GM21529 (cell line): ENCODE data around the gene PSTPIP1.

Experiments used
- ATAC-seq: cut with Tn5 transposase; IDR thresholded peaks from one replicate; pipeline ENCODE4 v1.9.1; 2021; ENCODE audit not compliant: unreplicated experiment

Gene PSTPIP1

DNA sequence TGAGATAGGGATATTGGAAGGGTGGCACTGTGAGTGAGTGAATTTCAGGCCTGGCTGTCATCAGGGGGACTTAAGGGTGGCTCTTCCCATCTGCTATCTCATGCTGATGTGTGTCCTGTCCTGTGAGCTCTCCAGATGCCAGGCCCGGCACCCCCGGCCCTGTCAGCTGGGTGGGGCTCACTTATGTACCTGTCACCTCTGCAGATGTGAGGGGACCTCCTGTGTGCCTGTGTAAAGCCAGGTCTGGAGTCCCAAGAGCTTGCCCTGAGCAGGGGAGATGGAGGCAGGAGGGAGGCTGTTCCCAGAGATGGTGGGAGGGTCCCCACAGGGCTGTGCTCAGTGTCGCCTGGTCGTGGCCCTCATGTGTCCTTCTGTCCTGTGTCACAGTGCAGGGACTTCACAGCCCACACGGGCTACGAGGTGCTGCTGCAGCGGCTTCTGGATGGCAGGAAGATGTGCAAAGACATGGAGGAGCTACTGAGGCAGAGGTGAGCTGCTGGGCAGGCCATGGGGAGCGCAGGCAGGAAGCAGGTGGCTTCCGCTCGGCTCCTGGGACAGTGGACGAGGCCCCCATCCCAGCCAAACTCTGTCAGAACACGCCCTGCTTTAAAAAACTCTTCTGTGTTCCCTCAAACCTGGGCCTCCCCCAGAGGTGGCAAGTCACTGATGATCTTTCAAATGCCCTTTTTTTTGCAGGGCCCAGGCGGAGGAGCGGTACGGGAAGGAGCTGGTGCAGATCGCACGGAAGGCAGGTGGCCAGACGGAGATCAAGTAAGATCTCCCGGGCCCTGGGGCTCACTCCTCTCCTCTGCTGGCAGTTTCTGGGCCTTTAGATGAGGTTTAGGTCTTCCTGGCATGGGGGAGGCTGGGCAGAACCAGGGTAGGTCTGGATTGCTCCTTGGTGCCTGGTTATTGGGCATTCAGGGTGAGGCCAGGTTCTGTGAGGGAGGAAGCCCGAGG is 23.1 kb downstream of the PSTPIP1 start:
- ATAC-seq: no peak

- ATAC-seq: no peak
Observed at GRCh38 chr15:77018796-77019505, 24.0 kb downstream of the PSTPIP1 start.

- ATAC-seq: no peak
Observed at GRCh38 chr15:77019521-77020331, 24.8 kb downstream of the PSTPIP1 start.

- no peak for ATAC-seq
Observed at GRCh38 chr15:77020348-77021087, 25.6 kb downstream of the PSTPIP1 start.

DNA sequence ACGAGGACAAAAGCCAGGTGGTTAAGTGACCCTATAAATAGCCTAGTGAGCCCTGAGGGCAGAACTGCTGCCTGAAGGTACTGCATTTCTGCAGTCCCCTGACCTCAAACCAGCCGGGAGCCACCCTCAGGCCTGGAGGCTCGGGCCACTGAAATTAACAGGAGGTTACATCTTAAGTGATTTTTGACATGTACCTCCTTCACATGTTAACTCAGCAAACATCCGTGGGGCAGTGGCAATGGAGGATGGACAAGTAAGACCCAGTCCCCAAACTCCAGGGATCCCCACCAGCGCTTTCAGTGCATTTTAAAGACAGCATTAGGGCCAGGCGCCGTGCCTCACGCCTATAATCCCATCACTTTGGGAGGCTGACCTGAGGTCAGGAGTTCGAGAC is 26.2 kb downstream of the PSTPIP1 start:
- ATAC-seq: no peak

DNA sequence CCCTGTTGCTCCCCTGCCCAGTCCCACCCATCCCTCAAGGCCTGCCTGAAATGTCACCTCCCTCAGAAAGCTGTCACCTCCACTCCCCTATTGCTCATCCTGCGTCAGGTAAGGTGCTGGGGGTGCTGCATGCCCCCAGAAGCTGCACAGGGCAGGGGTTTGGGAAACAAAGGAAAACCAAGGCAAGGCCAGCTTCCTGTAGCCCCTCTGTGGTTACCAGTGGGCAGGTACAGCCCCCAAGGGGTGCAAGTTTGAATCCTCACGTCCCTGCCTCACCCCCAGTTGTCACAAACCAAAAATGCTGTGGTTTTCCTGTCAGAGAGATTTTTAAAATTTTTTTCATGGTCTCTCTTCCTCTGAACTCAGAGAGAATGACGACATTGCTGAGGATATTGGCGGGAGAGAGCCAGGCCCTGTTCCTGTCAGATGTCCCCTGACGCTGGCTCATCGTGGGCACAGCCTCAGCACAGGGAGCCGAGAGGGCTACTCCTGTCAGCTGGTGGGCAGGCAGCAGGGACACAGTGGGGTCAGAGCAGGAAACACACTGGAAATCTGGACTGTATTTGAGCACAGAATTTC is 27.0 kb downstream of the PSTPIP1 start:
- no peak for ATAC-seq

DNA sequence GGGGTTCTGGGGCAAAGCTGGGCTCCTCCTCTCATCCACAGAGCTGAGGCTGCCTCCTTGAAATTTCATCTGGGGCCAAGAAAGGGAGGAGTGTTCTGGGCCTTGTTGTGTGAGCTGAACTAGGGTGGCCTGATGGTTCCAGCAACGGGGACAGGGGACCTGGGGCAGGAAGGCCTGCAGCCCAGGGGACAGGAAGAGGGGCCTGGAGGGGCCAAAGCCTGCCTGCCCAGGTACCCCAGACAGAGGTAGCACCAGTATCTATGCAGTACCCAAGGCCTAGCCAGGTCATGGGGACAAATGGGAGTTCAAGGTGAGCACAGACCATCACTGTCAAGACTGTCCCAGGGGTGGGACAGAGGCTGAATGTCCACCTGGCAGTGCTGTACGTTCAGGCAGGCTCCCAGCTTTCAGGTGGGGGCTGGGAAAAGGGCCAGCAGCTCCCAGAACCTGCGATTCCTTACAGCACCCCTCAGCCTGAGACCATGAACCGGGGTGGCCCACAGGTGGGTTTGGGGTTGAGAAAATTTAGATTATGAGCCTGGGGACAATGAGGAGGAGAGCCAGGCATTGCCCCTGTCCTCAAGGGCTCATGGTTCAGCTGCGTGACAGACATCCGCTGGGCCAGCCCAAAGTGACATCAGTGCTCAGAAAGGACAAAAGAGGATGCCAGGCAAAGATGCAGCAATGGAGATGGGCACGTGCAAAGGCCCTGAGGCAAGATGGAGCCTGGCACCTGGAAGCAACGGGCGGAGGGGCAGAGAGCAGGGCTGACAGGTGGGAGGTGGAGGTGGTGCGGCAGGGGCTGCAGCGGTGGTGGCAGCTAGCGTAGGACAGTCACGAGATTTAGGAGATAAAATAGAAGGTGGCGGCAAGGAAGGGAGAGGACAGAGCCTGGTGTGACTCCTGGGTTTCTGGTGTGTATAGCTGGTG is 28.0 kb downstream of the PSTPIP1 start:
- ATAC-seq: no peak

DNA sequence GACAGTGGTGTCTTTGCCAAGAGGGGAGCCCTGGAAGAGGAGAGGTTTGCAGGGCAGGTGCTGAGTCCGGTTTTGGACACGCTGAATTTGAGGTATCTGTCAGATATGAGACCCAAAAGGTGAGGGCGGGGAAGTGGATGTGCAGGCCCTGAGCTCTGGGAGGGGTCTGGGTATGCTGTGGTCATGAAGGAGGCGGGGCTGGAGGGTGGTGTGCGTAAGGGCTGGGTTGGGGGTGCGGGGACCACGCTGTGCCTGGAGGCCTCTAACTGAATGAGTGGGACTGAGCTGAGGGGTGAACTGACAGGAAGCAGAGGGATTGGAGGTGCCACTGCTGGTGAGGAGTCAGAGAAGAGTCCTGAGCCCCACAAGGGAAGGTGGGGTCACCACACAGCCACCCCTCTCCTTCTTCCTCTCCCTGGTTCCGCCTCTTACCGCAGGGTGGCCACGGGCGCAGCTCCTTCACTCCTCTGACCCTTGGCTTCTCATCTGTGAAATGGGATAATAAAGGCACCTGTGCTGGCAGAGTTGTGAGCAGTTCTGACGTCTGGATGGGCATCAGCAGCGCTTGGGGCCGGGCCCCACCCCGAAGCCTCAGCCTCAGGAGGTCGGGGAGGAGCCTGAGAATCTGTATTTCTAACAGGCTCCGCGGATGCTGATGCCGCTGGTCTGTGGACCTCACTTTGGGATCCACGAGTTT is 28.8 kb downstream of the PSTPIP1 start:
- ATAC-seq: no peak

GRCh38 chr15:77024273-77025082 is 29.6 kb downstream of the PSTPIP1 start:
- ATAC-seq: no peak

GRCh38 chr15:77025083-77025901 is 30.4 kb downstream of the PSTPIP1 start:
- no peak for ATAC-seq

DNA sequence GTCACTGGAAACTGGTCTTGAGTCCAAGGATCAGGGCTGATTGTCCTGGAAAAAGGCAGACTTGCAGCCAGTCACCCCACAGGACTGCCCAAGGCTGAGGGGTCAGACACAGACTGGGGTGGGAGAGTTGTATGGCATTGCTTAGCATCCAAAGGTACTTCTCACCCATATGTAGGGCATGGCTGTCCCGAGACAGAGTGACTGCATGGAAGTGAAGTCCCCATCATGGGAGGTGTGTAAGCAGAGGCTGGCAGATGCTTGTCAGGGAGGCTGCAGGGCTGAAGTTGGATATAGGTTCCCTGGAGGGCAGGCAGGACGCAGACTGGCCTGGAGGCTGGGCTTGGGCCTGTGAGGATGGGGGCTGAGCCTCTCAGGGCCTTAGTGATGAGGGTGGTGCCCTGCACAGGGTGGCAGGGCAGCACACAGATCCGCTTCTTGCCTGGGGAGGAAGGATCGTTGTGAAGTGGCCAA is 31.1 kb downstream of the PSTPIP1 start:
- no peak for ATAC-seq

- no peak for ATAC-seq
Observed at GRCh38 chr15:77026501-77027110, 31.7 kb downstream of the PSTPIP1 start.

DNA sequence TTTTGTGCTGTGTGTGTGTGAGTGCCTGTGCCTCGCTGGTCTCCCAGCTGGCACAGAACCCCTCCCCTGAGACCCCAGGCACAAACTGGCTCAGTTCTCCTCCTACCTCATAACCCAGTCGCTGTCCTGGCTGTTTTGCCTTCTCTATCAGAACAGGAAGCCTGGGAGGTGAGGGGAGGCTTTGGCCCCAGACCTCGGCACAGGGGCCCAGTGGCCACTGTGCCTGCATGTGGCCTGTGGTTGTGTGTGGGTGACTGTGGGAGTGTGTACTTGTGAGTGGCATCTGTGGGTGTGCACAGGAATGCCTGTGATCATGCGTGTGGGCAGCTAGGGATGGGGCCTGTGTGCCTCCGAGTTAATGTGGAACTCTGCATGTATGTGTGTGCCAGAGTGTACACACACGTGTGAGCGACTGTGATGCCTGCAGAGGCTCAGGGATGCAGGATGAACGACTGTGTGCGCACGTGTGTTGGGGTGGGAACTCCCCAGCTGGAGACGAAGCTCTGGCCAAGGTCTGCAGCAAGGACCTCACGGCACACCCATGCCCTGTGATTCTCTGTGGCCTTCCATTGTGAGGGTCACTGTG is 32.3 kb downstream of the PSTPIP1 start:
- no peak for ATAC-seq

- ATAC-seq: no peak
Observed at GRCh38 chr15:77027697-77028450, 32.9 kb downstream of the PSTPIP1 start.

DNA sequence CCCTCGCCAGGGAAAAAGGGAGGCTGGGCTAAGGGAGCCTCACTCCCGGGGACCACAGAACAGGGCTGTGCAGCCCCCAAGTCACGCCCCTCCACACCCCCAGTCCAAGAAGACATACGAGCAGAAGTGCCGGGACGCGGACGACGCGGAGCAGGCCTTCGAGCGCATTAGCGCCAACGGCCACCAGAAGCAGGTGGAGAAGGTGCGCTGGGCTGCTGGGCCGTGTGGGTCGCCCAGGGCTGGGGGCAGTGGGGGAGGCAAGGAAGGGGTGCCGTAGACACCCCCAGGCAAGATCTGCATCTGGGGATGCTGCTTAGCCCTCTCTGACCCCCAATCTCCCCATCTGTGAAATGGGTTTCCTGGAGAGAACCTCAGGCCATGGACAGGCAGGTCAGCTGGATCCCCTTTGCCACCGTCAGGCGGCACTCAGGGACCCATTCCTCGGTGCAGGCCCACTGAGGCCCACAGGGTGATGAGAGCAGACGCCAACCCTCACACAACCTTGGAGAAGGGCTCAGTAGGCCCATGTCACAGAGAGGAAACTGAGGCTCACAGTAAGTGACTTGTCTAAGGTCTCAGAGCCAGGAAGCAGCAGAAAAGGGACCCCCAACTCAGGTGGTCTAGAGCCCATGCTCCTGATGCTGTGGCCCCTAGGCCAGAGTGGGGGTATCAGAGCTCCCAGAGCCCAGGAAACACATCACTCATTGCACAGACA is 33.7 kb downstream of the PSTPIP1 start:
- ATAC-seq: no peak
